ENCODE results near the gene ARL5A.
A peak's percentile ranks its signal among the peaks of the same experiment; 100 is the strongest.

The ARL5A gene

GRCh38 chr2:151840216-151841046, 12.2 kb upstream of the ARL5A start:
- peak; percentile 49 to 90 (median 88) for DNase-seq

GRCh38 chr2:151837926-151838325, 9.7 kb upstream of the ARL5A start:
- DNase-seq = no peak

GRCh38 chr2:151833984-151834383, 5.8 kb upstream of the ARL5A start:
- DNase-seq = peak; percentile 28 to 63 (median 44)

GRCh38 chr2:151830961-151831360, 2.7 kb upstream of the ARL5A start:
- DNase-seq = no peak

- DNase-seq = no peak
Observed at GRCh38 chr2:151828890-151829324, 686 bp upstream of the ARL5A start.

GRCh38 chr2:151827564-151828142, 568 bp downstream of the ARL5A start:
- peak; percentile 16 to 35 (median 25) for DNase-seq

- DNase-seq = peak; percentile 27 to 67 (median 42)
Observed at GRCh38 chr2:151826737-151827157, 1.5 kb downstream of the ARL5A start.

- no peak for DNase-seq
Observed at GRCh38 chr2:151824886-151825285, 3.3 kb downstream of the ARL5A start.

GRCh38 chr2:151823651-151824050, 4.6 kb downstream of the ARL5A start:
- DNase-seq = no peak

GRCh38 chr2:151819920-151820319, 8.3 kb downstream of the ARL5A start:
- DNase-seq = no peak

GRCh38 chr2:151817929-151818328, 10.3 kb downstream of the ARL5A start:
- no peak for DNase-seq

- DNase-seq = no peak
Observed at GRCh38 chr2:151816843-151817242, 11.4 kb downstream of the ARL5A start.

GRCh38 chr2:151815821-151816489, 12.3 kb downstream of the ARL5A start:
- DNase-seq = no peak

- no peak for DNase-seq
Observed at GRCh38 chr2:151810489-151810888, 17.7 kb downstream of the ARL5A start.

GRCh38 chr2:151809073-151809383, 19.2 kb downstream of the ARL5A start:
- no peak for DNase-seq

GRCh38 chr2:151808258-151809072, 19.8 kb downstream of the ARL5A start:
- peak; percentile 28 to 60 (median 56) for DNase-seq

GRCh38 chr2:151805961-151806360, 22.3 kb downstream of the ARL5A start:
- no peak for DNase-seq

- DNase-seq = no peak
Observed at GRCh38 chr2:151805343-151805742, 22.9 kb downstream of the ARL5A start.

- no peak for DNase-seq
Observed at GRCh38 chr2:151803811-151804210, 24.4 kb downstream of the ARL5A start.

- DNase-seq = no peak
Observed at GRCh38 chr2:151802315-151802714, 25.9 kb downstream of the ARL5A start.

GRCh38 chr2:151799886-151800292, 28.3 kb downstream of the ARL5A start:
- no peak for DNase-seq

GRCh38 chr2:151796774-151797173, 31.4 kb downstream of the ARL5A start:
- no peak for DNase-seq

- DNase-seq = no peak
Observed at GRCh38 chr2:151795646-151796240, 32.5 kb downstream of the ARL5A start.
